Neural progenitor cell (in vitro differentiated cells): Measurements from ENCODE around the gene DLL4. TPM values are rescaled to one million over a fixed set of nuclear protein-coding genes. Genes with fewer than 3 reads are reported as not detected.

ENCODE experiments used
- DNase-seq: peaks from one replicate; pipeline ENCODE4 v3.0.0-alpha.2; 2016; ENCODE audit warnings: low spot score
- H2AFZ ChIP-seq: fragments of 200-600 bp; sonication (generic); replicated peaks from 2 replicates; pipeline ENCODE4 v1.6.1; 2016; ENCODE audit warnings: antibody characterized with exemption
- H3F3A ChIP-seq: fragments of 200-600 bp; sonication (generic); 2 replicates; pipeline ENCODE4 v1.6.1; 2016; ENCODE audit warnings: antibody characterized with exemption, low read depth
- H3K27ac ChIP-seq: fragments of 200-600 bp; sonication (generic); 2 replicates; pipeline ENCODE4 v1.5.1; 2016; ENCODE audit warnings: mild to moderate bottlenecking
- H3K27me3 ChIP-seq: fragments of 200-600 bp; sonication (generic); 2 replicates; pipeline ENCODE4 v1.6.1; 2016; ENCODE audit warnings: mild to moderate bottlenecking, moderate library complexity
- H3K36me3 ChIP-seq: fragments of 200-600 bp; sonication (generic); 2 replicates; pipeline ENCODE4 v1.5.1; 2016
- H3K4me1 ChIP-seq: fragments of 200-600 bp; sonication (generic); 2 replicates; pipeline ENCODE4 v1.6.1; 2016; ENCODE audit warnings: mixed run types
- H3K4me2 ChIP-seq: fragments of 200-600 bp; sonication (generic); 2 replicates; pipeline ENCODE4 v1.6.1; 2016
- H3K4me3 ChIP-seq: fragments of 200-600 bp; sonication (generic); 2 replicates; pipeline ENCODE4 v1.5.1; 2016
- H3K79me2 ChIP-seq: fragments of 200-600 bp; sonication (generic); 2 replicates; pipeline ENCODE4 v1.6.1; 2016; ENCODE audit warnings: low read depth
- H3K9ac ChIP-seq: fragments of 200-600 bp; sonication (generic); 2 replicates; pipeline ENCODE4 v1.6.1; 2016
- H3K9me3 ChIP-seq: fragments of 200-600 bp; sonication (generic); 2 replicates; pipeline ENCODE4 v1.5.1; 2016; ENCODE audit warnings: low read depth
- H4K20me1 ChIP-seq: fragments of 200-600 bp; sonication (generic); 2 replicates; pipeline ENCODE4 v1.6.1; 2016; ENCODE audit warnings: low read depth
- H3K27ac Mint-ChIP-seq: 3 replicates; pipeline ENCODE4 v1.8.0; 2021; ENCODE audit warnings: mixed read lengths
- H3K27me3 Mint-ChIP-seq: 2 replicates; pipeline ENCODE4 v1.8.0; 2022; ENCODE audit warnings: low read depth, mild to moderate bottlenecking, inconsistent platforms, moderate library complexity, mixed read lengths; ENCODE audit not compliant: insufficient read depth
- H3K36me3 Mint-ChIP-seq: 3 replicates; pipeline ENCODE4 v1.8.0; 2021; ENCODE audit warnings: mixed read lengths
- H3K4me1 Mint-ChIP-seq: 3 replicates; pipeline ENCODE4 v1.8.0; 2021; ENCODE audit warnings: mixed read lengths
- H3K4me3 Mint-ChIP-seq: 3 replicates; pipeline ENCODE4 v1.8.0; 2021; ENCODE audit warnings: mild to moderate bottlenecking, moderate library complexity, mixed read lengths
- H3K9me3 Mint-ChIP-seq: 3 replicates; pipeline ENCODE4 v1.8.0; 2020; ENCODE audit warnings: mixed read lengths
- CTCF ChIP-seq: fragments of 200-600 bp; sonication (generic); IDR thresholded peaks from 2 replicates; pipeline ENCODE4 v1.5.1; 2017; ENCODE audit warnings: antibody characterized with exemption, mild to moderate bottlenecking
- EZH2 ChIP-seq: fragments of 200-600 bp; sonication (generic); IDR thresholded peaks from 2 replicates; pipeline ENCODE4 v1.6.1; 2017; ENCODE audit warnings: antibody characterized with exemption, mild to moderate bottlenecking, moderate library complexity
- EZH2phosphoT487 ChIP-seq: fragments of 200-600 bp; sonication (generic); IDR thresholded peaks from 2 replicates; pipeline ENCODE4 v1.6.1; 2017; ENCODE audit warnings: antibody characterized with exemption
- total RNA-seq: library from RNA; depleted of rRNA; stranded (reverse); fragments of >200 nt; gene quantifications from 2 replicates; pipeline ENCODE4 v1.2.3, GENCODE V29; 2015; ENCODE audit warnings: low replicate concordance

DLL4 gene
- total RNA-seq, 1 donor from 2014 or later, result not detected

DNA sequence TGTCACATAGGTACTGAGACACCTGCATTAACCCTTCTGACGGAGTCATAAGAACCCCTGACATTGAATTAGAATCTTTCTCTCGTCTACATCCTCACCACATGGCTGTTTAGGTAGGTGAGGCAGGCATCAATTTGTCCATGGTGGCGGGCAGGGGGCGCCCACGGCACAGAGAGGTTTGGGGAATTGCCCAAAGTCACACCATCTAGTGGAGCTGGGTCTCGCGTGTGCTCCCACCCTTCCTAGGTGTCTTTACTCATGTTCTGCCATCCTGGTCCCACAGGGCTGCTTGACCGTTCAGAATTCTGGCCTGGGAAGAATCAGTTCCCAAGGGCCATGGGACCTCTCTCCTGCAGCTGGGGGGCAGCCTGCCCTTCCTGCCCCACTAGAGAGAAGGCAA, 14.7 kb upstream of the DLL4 start:
- H3K4me2 ChIP-seq, result no peak overlapping the region
- H3K27me3 ChIP-seq, result peaks cover 14% of the 10 kb centered on the region
- TF ChIP-seq EZH2phosphoT487 (no peak), EZH2 (no peak), CTCF (peak; percentile 45)
- H3K27ac Mint-ChIP-seq, result no peak overlapping the region
- H3K9ac ChIP-seq, result no peak overlapping the region
- no peaks in the 10 kb centered on the region for H3K79me2 ChIP-seq
- H3K4me1 Mint-ChIP-seq, result peaks cover 24% of the 10 kb centered on the region
- DNase-seq, result no peak
- no peaks in the 10 kb centered on the region for H3K9me3 ChIP-seq
- peaks cover 12% of the 10 kb centered on the region for H3F3A ChIP-seq
- H3K4me3 ChIP-seq, result no peak overlapping the region
- no peaks in the 10 kb centered on the region for H4K20me1 ChIP-seq
- no peak overlapping the region for H3K4me3 Mint-ChIP-seq
- no peak overlapping the region for H2AFZ ChIP-seq
- no peaks in the 10 kb centered on the region for H3K36me3 ChIP-seq
- H3K27ac ChIP-seq, result no peak overlapping the region
- no peaks in the 10 kb centered on the region for H3K9me3 Mint-ChIP-seq
- no peaks in the 10 kb centered on the region for H3K36me3 Mint-ChIP-seq
- H3K27me3 Mint-ChIP-seq, result peaks cover 24% of the 10 kb centered on the region
- H3K4me1 ChIP-seq, result peaks cover 32% of the 10 kb centered on the region

GRCh38 chr15:40915116-40915661, 14.0 kb upstream of the DLL4 start:
- TF ChIP-seq EZH2, result no peak
- TF ChIP-seq CTCF, result no peak
- TF ChIP-seq EZH2phosphoT487, result no peak
- H3F3A ChIP-seq, result peaks cover 12% of the 10 kb centered on the region
- no peaks in the 10 kb centered on the region for H4K20me1 ChIP-seq
- DNase-seq, result no peak
- Mint-ChIP-seq H3K27ac (no peak overlapping the region), H3K27me3 (peaks cover 25% of the 10 kb centered on the region), H3K4me1 (peaks cover 17% of the 10 kb centered on the region), H3K9me3 (no peaks in the 10 kb centered on the region), H3K4me3 (no peak overlapping the region), H3K36me3 (no peaks in the 10 kb centered on the region)
- no peaks in the 10 kb centered on the region for H3K9me3 ChIP-seq
- no peak overlapping the region for H3K9ac ChIP-seq
- no peak overlapping the region for H3K4me2 ChIP-seq
- H3K36me3 ChIP-seq, result no peaks in the 10 kb centered on the region
- peaks cover 19% of the 10 kb centered on the region for H3K27me3 ChIP-seq
- no peak overlapping the region for H3K27ac ChIP-seq
- no peaks in the 10 kb centered on the region for H3K79me2 ChIP-seq
- H3K4me1 ChIP-seq, result peaks cover 26% of the 10 kb centered on the region
- H2AFZ ChIP-seq, result no peak overlapping the region
- H3K4me3 ChIP-seq, result no peak overlapping the region

GRCh38 chr15:40915679-40916078, 13.5 kb upstream of the DLL4 start:
- no peaks in the 10 kb centered on the region for H3K36me3 ChIP-seq
- H2AFZ ChIP-seq, result no peak overlapping the region
- H3K9me3 Mint-ChIP-seq, result no peaks in the 10 kb centered on the region
- H3K27me3 Mint-ChIP-seq, result peaks cover 24% of the 10 kb centered on the region
- H3K9ac ChIP-seq, result no peak overlapping the region
- peaks cover 12% of the 10 kb centered on the region for H3F3A ChIP-seq
- H3K4me3 Mint-ChIP-seq, result no peak overlapping the region
- H3K27me3 ChIP-seq, result peaks cover 24% of the 10 kb centered on the region
- H3K79me2 ChIP-seq, result no peaks in the 10 kb centered on the region
- no peak overlapping the region for H3K4me2 ChIP-seq
- no peaks in the 10 kb centered on the region for H4K20me1 ChIP-seq
- H3K4me3 ChIP-seq, result no peak overlapping the region
- H3K27ac ChIP-seq, result no peak overlapping the region
- no peak overlapping the region for H3K27ac Mint-ChIP-seq
- H3K9me3 ChIP-seq, result no peaks in the 10 kb centered on the region
- no peaks in the 10 kb centered on the region for H3K36me3 Mint-ChIP-seq
- DNase-seq, result no peak
- TF ChIP-seq EZH2, result no peak
- no peak for TF ChIP-seq EZH2phosphoT487
- no peak for TF ChIP-seq CTCF
- H3K4me1 ChIP-seq, result peaks cover 26% of the 10 kb centered on the region
- peaks cover 15% of the 10 kb centered on the region for H3K4me1 Mint-ChIP-seq
